OCI-LY7 (cell line): Measurements from ENCODE around the gene AP1S1. TPM values are rescaled to one million over a fixed set of nuclear protein-coding genes. Genes with fewer than 3 reads are reported as not detected.

Experiments used
- BruUV-seq: library from RNA; stranded (reverse); fragments of 400-500 nt; replicated peaks from 2 replicates; lab custom pipeline; 2021; lab: Mats Ljungman, UMichigan
- CTCF ChIA-PET: fragments of 300-600 bp; sonication (Branson Sonifier 250); formaldehyde crosslinking; loops from one replicate; lab custom pipeline; 2022; ENCODE audit warnings: antibody characterized with exemption; ENCODE audit not compliant: unreplicated experiment; lab: Charles Lee
- POLR2A ChIA-PET: fragments of 300-600 bp; sonication (Branson Sonifier 250); formaldehyde crosslinking; loops from one replicate; lab custom pipeline; 2022; ENCODE audit warnings: antibody characterized with exemption; lab: Charles Lee
- DNase-seq: peaks from one replicate; pipeline ENCODE4 v3.0.0-alpha.2; 2015; ENCODE audit warnings: low spot score
- H2AFZ ChIP-seq: fragments of 200-600 bp; sonication (generic), shearing (Covaris generic); 2 replicates; pipeline ENCODE4 v1.6.1; 2014; ENCODE audit warnings: mild to moderate bottlenecking, antibody characterized with exemption, low read length, moderate library complexity
- H3K27ac ChIP-seq: fragments of 200-600 bp; sonication (generic); 2 replicates; pipeline ENCODE4 v1.5.1; 2014; ENCODE audit warnings: mixed run types, low read depth, mild to moderate bottlenecking, moderate library complexity, low read length, inconsistent platforms; ENCODE audit not compliant: poor library complexity, severe bottlenecking
- H3K36me3 ChIP-seq: fragments of 200-600 bp; sonication (generic); 2 replicates; pipeline ENCODE4 v1.6.1; 2014; ENCODE audit warnings: mild to moderate bottlenecking, antibody characterized with exemption, low read length, moderate library complexity, mixed read lengths; ENCODE audit not compliant: insufficient read depth
- H3K4me1 ChIP-seq: fragments of 200-600 bp; sonication (generic); 2 replicates; pipeline ENCODE4 v1.5.1; 2014; ENCODE audit warnings: mild to moderate bottlenecking, low read length; ENCODE audit not compliant: insufficient read depth, poor library complexity, severe bottlenecking
- H3K4me2 ChIP-seq: fragments of 200-600 bp; sonication (generic); 2 replicates; pipeline ENCODE4 v1.6.1; 2014; ENCODE audit warnings: mild to moderate bottlenecking, low read length
- H3K4me3 ChIP-seq: fragments of 200-600 bp; sonication (generic); 2 replicates; pipeline ENCODE4 v1.5.1; 2014; ENCODE audit warnings: mild to moderate bottlenecking, low read depth, low read length; ENCODE audit not compliant: poor library complexity, severe bottlenecking
- H3K79me2 ChIP-seq: fragments of 200-600 bp; sonication (generic); 2 replicates; pipeline ENCODE4 v1.6.1; 2016; ENCODE audit warnings: low read depth, mild to moderate bottlenecking, low read length, moderate library complexity, mixed read lengths; ENCODE audit not compliant: insufficient read depth
- H3K9me2 ChIP-seq: fragments of 200-600 bp; sonication (generic); 2 replicates; pipeline ENCODE4 v1.6.1; 2016; ENCODE audit warnings: mild to moderate bottlenecking, low read length, mixed read lengths; ENCODE audit not compliant: insufficient read depth
- H3K9me3 ChIP-seq: fragments of 200-600 bp; sonication (generic); 2 replicates; pipeline ENCODE4 v1.6.1; 2014; ENCODE audit warnings: mild to moderate bottlenecking, mixed run types, low read length, mixed read lengths
- H4K20me1 ChIP-seq: fragments of 200-600 bp; sonication (generic); 2 replicates; pipeline ENCODE4 v1.6.1; 2014; ENCODE audit warnings: mild to moderate bottlenecking, antibody characterized with exemption, low read length, moderate library complexity, mixed read lengths; ENCODE audit not compliant: insufficient read depth
- EZH2phosphoT487 ChIP-seq: fragments of 200-600 bp; sonication (generic); IDR thresholded peaks from 2 replicates; pipeline ENCODE4 v1.6.1; 2018; ENCODE audit warnings: low read depth, borderline replicate concordance, mild to moderate bottlenecking, mixed run types, antibody characterized with exemption, low read length, moderate library complexity, mixed read lengths
- intact Hi-C: fragments of 100-400 bp; cut with micrococcal nuclease; formaldehyde crosslinking; loops from one replicate; pipeline ENCODE4 v1.10.0; 2022; ENCODE audit not compliant: unreplicated experiment
- total RNA-seq, 2 experiments: library from RNA; depleted of rRNA in 1 of 2; stranded (reverse); fragments of >200 nt in 1 of 2; shearing (Covaris generic) in 1 of 2; gene quantifications; 2 replicates each; pipeline ENCODE4 v1.2.3, GENCODE V29; 2014 to 2022
- TF ChIP-seq, protein P1 (sequence below): fragments of 200-600 bp; sonication (generic); conservative IDR thresholded peaks from 2 replicates; pipeline ENCODE4 v1.5.1; 2014; ENCODE audit warnings: mild to moderate bottlenecking, antibody characterized with exemption, low read length, moderate library complexity, mixed read lengths

AP1S1 gene
- total RNA-seq, 2 experiments from 2014 or later = 57.9 to 67.3 TPM

DNA sequence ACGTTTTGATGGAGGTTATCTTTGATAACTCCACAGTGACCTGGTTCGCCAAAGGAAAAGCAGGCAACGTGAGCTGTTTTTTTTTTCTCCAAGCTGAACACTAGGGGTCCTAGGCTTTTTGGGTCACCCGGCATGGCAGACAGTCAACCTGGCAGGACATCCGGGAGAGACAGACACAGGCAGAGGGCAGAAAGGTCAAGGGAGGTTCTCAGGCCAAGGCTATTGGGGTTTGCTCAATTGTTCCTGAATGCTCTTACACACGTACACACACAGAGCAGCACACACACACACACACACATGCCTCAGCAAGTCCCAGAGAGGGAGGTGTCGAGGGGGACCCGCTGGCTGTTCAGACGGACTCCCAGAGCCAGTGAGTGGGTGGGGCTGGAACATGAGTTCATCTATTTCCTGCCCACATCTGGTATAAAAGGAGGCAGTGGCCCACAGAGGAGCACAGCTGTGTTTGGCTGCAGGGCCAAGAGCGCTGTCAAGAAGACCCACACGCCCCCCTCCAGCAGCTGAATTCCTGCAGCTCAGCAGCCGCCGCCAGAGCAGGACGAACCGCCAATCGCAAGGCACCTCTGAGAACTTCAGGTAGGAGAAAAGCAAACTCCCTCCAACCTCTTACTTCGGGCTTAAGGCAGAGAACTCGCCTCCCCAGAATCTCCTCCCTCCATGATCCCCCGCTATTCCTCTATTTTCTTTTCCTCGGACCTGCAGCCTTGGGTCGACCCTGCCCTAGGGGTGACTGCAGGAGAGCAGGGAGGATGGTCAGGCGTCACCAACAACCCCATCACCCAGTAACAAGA, 27.4 kb upstream of the AP1S1 start, which contains the start of gene SERPINE1:
TSS of gene SERPINE1 (plus strand) at position 454 of the 809 bp plus-strand sequence. CDS start 1,290 bp downstream, outside the sequence.
- POLR2A ChIA-PET = interaction anchor here (0.5 to 1.1 kb wide), 3 partner anchors 13 to 47 kb away, joined by 3 to 4 read pairs (median 4); no protein-coding TSS in a partner anchor
- CTCF ChIA-PET = interaction anchor here (0.6 to 1.0 kb wide), 2 partner anchors 54 to 180 kb away, joined by 3 read pairs; no protein-coding TSS in a partner anchor
- H4K20me1 ChIP-seq = no peaks in the 10 kb centered on the region
- peak within 1 kb of the TSS; percentile 53 for H3K4me2 ChIP-seq
- no peaks in the 10 kb centered on the region for H3K79me2 ChIP-seq
- intact Hi-C loops = no loop called here
- TF ChIP-seq, protein P1, sequence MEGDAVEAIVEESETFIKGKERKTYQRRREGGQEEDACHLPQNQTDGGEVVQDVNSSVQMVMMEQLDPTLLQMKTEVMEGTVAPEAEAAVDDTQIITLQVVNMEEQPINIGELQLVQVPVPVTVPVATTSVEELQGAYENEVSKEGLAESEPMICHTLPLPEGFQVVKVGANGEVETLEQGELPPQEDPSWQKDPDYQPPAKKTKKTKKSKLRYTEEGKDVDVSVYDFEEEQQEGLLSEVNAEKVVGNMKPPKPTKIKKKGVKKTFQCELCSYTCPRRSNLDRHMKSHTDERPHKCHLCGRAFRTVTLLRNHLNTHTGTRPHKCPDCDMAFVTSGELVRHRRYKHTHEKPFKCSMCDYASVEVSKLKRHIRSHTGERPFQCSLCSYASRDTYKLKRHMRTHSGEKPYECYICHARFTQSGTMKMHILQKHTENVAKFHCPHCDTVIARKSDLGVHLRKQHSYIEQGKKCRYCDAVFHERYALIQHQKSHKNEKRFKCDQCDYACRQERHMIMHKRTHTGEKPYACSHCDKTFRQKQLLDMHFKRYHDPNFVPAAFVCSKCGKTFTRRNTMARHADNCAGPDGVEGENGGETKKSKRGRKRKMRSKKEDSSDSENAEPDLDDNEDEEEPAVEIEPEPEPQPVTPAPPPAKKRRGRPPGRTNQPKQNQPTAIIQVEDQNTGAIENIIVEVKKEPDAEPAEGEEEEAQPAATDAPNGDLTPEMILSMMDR = peak; percentile 55
- no peak for TF ChIP-seq EZH2phosphoT487
- no peaks in the 10 kb centered on the region for H3K9me2 ChIP-seq
- H3K4me3 ChIP-seq = peak within 1 kb of the TSS; percentile 7
- peak; percentile 76 for DNase-seq
- H2AFZ ChIP-seq = peak within 1 kb of the TSS; percentile 71; the same call in 1 of the 2 replicates
- no TSS peak for BruUV-seq
- peaks cover 23% of the 10 kb centered on the region for H3K4me1 ChIP-seq
- H3K27ac ChIP-seq = no peak within 1 kb of the TSS
- H3K9me3 ChIP-seq = no peaks in the 10 kb centered on the region
- H3K36me3 ChIP-seq = no peaks in the 10 kb centered on the region

DNA sequence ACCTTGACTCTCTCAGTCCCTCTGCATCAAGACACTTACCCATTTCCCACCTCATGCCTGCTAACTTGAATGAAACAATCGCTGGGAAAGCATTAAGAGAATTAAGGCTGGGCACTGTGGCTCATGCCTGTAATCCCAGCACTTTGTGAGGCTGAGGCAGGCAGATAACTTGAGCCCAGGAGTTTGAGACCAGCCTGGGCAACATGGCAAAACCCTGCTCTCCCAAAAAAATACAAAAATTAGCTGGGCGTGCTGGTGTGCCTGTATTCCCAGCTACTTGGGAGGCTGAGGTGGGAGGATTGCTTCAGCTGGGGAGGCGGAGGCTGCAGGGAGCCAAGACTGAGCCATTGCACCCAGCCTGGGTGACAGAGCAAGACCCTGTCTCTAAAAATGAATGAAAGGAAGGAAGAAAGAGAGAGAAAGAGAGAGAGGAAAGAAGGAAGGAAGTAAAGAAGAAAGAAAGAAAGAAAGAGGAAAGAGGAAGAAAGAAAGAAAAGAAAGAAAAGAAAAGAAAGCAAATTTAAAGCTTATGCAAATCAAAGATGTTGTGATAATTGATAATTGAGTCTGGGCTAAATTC, 26.7 kb upstream of the AP1S1 start:
- H3K9me3 ChIP-seq = no peaks in the 10 kb centered on the region
- no peaks in the 10 kb centered on the region for H3K36me3 ChIP-seq
- no peaks in the 10 kb centered on the region for H4K20me1 ChIP-seq
- H3K4me3 ChIP-seq = no peak overlapping the region
- intact Hi-C loops = no loop called here
- no peak overlapping the region for H3K27ac ChIP-seq
- H3K4me2 ChIP-seq = peak overlapping the region; percentile 53
- BruUV-seq = no TSS peak
- CTCF ChIA-PET = interaction anchor here (0.6 kb wide), 1 partner anchor 180 kb away, joined by 3 read pairs; no protein-coding TSS in a partner anchor
- no peak overlapping the region for H2AFZ ChIP-seq
- no peaks in the 10 kb centered on the region for H3K79me2 ChIP-seq
- H3K4me1 ChIP-seq = peaks cover 23% of the 10 kb centered on the region
- DNase-seq = no peak
- TF ChIP-seq, protein P1 = no peak
- TF ChIP-seq EZH2phosphoT487 = no peak
- POLR2A ChIA-PET = no interaction called here
- H3K9me2 ChIP-seq = no peaks in the 10 kb centered on the region
